Smooth muscle cell (in vitro differentiated cells): Measurements from ENCODE around the gene CACNG3. TPM values are rescaled to one million over a fixed set of nuclear protein-coding genes. Genes with fewer than 3 reads are reported as not detected.

Experiments
- DNase-seq: peaks from one replicate; lab custom pipeline; 2025; ENCODE audit not compliant: unreplicated experiment; lab: John Stamatoyannopoulos, UW
- H2AFZ ChIP-seq: fragments of 200-600 bp; sonication (generic); 2 replicates; pipeline ENCODE4 v1.6.0; 2016; ENCODE audit warnings: antibody characterized with exemption, low read depth, mild to moderate bottlenecking
- H3F3A ChIP-seq: fragments of 200-600 bp; sonication (generic); 2 replicates; pipeline ENCODE4 v1.6.0; 2017; ENCODE audit warnings: antibody characterized with exemption, low read depth
- H3K27ac ChIP-seq: fragments of 200-600 bp; sonication (generic); 2 replicates; pipeline ENCODE4 v1.5.1; 2016; ENCODE audit warnings: low read depth, mild to moderate bottlenecking
- H3K27me3 ChIP-seq: fragments of 200-600 bp; sonication (generic); 2 replicates; pipeline ENCODE4 v1.6.1; 2016; ENCODE audit warnings: low read depth, mild to moderate bottlenecking
- H3K36me3 ChIP-seq: fragments of 200-600 bp; sonication (generic); 2 replicates; pipeline ENCODE4 v1.5.1; 2016; ENCODE audit warnings: low read depth
- H3K4me1 ChIP-seq: fragments of 200-600 bp; sonication (generic); 2 replicates; pipeline ENCODE4 v1.5.1; 2016; ENCODE audit warnings: low read depth
- H3K4me2 ChIP-seq: fragments of 200-600 bp; sonication (generic); 2 replicates; pipeline ENCODE4 v1.6.0; 2016; ENCODE audit warnings: mild to moderate bottlenecking
- H3K4me3 ChIP-seq: fragments of 200-600 bp; sonication (generic); 2 replicates; pipeline ENCODE4 v1.5.1; 2016; ENCODE audit warnings: mild to moderate bottlenecking
- H3K79me2 ChIP-seq: fragments of 200-600 bp; sonication (generic); 2 replicates; pipeline ENCODE4 v1.6.0; 2016; ENCODE audit warnings: low read depth, mild to moderate bottlenecking
- H3K9ac ChIP-seq: fragments of 200-600 bp; sonication (generic); 2 replicates; pipeline ENCODE4 v1.6.0; 2016; ENCODE audit warnings: low read depth
- H3K9me3 ChIP-seq: fragments of 200-600 bp; sonication (generic); replicated peaks from 2 replicates; pipeline ENCODE4 v1.5.1; 2016; ENCODE audit warnings: low read depth
- H4K20me1 ChIP-seq: fragments of 200-600 bp; sonication (generic); 2 replicates; pipeline ENCODE4 v1.6.0; 2016; ENCODE audit warnings: low read depth
- CTCF ChIP-seq: fragments of 200-600 bp; sonication (generic); IDR thresholded peaks from 2 replicates; pipeline ENCODE4 v1.5.1; 2017; ENCODE audit warnings: borderline replicate concordance, mild to moderate bottlenecking, antibody characterized with exemption; ENCODE audit not compliant: insufficient read depth, poor library complexity, severe bottlenecking
- WGBS: methylation state at CpG from one replicate; pipeline ENCODE4 v1.1.7; 2016; ENCODE audit warnings: low lambda C conversion rate; 5-methylcytosine and 5-hydroxymethylcytosine counted together
- polyA plus RNA-seq: library from polyadenylated mRNA; unstranded; fragments of >200 nt; fragmentation: Nextera tagmentation; extraction: Ambion mirVana; gene quantifications from 2 replicates; pipeline ENCODE4 v1.2.1, GENCODE V29; 2016
- total RNA-seq: library from RNA; depleted of rRNA; stranded (reverse); fragments of >200 nt; gene quantifications from 2 replicates; pipeline ENCODE4 v1.2.3, GENCODE V29; 2014

The CACNG3 gene
- total and polyA plus RNA-seq, 2 experiments from 2014 or later: not detected

GRCh38 chr16:24302636-24303035 lies 46.5 kb downstream of the CACNG3 start:
- Histone ChIP-seq H3K9ac (no peak overlapping the region), H3K9me3 (no peaks in the 10 kb centered on the region), H4K20me1 (no peaks in the 10 kb centered on the region), H3K4me3 (no peak overlapping the region), H2AFZ (no peak overlapping the region), H3K4me1 (no peaks in the 10 kb centered on the region), H3K27ac (no peak overlapping the region), H3K79me2 (no peaks in the 10 kb centered on the region), H3K36me3 (no peaks in the 10 kb centered on the region), H3F3A (no peaks in the 10 kb centered on the region), H3K4me2 (no peak overlapping the region), H3K27me3 (peaks cover 6% of the 10 kb centered on the region)
- TF ChIP-seq CTCF: no peak
- 91% methylated on average over 8 of the region's 8 CpGs for WGBS
- DNase-seq: no peak

- no peak overlapping the region for H3K27ac ChIP-seq
- DNase-seq: no peak
Measured at GRCh38 chr16:24308200-24308599, 52.1 kb downstream of the CACNG3 start.

GRCh38 chr16:24309258-24310142 lies 53.4 kb downstream of the CACNG3 start:
- Histone ChIP-seq H3F3A (no peaks in the 10 kb centered on the region), H3K36me3 (no peaks in the 10 kb centered on the region), H3K4me3 (no peak overlapping the region), H4K20me1 (no peaks in the 10 kb centered on the region), H3K79me2 (no peaks in the 10 kb centered on the region), H3K9me3 (no peaks in the 10 kb centered on the region), H3K9ac (no peak overlapping the region), H3K4me1 (no peaks in the 10 kb centered on the region), H3K27me3 (peaks cover 21% of the 10 kb centered on the region), H2AFZ (no peak overlapping the region), H3K27ac (no peak overlapping the region), H3K4me2 (no peak overlapping the region)
- WGBS: 84% methylated on average over 13 of the region's 13 CpGs
- no peak for TF ChIP-seq CTCF
- DNase-seq: no peak

More at GRCh38 chr16:24308200-24308599, 52.1 kb downstream of the CACNG3 start:
- TF ChIP-seq CTCF: no peak
- H3K36me3 ChIP-seq: no peaks in the 10 kb centered on the region
- H3K9me3 ChIP-seq: no peaks in the 10 kb centered on the region
- no peak overlapping the region for H2AFZ ChIP-seq
- 88% methylated on average over 5 of the region's 5 CpGs for WGBS
- H3F3A ChIP-seq: no peaks in the 10 kb centered on the region
- no peak overlapping the region for H3K4me2 ChIP-seq
- no peaks in the 10 kb centered on the region for H3K79me2 ChIP-seq
- no peaks in the 10 kb centered on the region for H4K20me1 ChIP-seq
- H3K4me1 ChIP-seq: no peaks in the 10 kb centered on the region
- H3K9ac ChIP-seq: no peak overlapping the region
- H3K27me3 ChIP-seq: peaks cover 15% of the 10 kb centered on the region
- no peak overlapping the region for H3K4me3 ChIP-seq

- Histone ChIP-seq H3K27ac (no peak overlapping the region), H3K4me2 (no peak overlapping the region), H3K79me2 (no peaks in the 10 kb centered on the region), H3K4me1 (no peaks in the 10 kb centered on the region), H3K4me3 (no peak overlapping the region), H4K20me1 (no peaks in the 10 kb centered on the region), H3K36me3 (no peaks in the 10 kb centered on the region), H3K9ac (no peak overlapping the region), H2AFZ (no peak overlapping the region), H3F3A (no peaks in the 10 kb centered on the region), H3K27me3 (peaks cover 26% of the 10 kb centered on the region), H3K9me3 (no peaks in the 10 kb centered on the region)
- TF ChIP-seq CTCF: no peak
- DNase-seq: no peak
Measured at GRCh38 chr16:24315343-24315742, 59.2 kb downstream of the CACNG3 start.
